Activated CD4-positive, alpha-beta T cell treated with anti-CD3 and anti-CD28 coated beads, Interleukin-2, amount 10 ng/mL, durations not matched to agents 24 days and 14 days (primary cell): ENCODE results near the gene MOB1A. TPM values are rescaled to one million over a fixed set of nuclear protein-coding genes. Genes with fewer than 3 reads are reported as not detected.
"Not testable (repeated sequence)": the region's sequence is repeated elsewhere in the genome, so short reads cannot be mapped to it uniquely, and the experiment has no call there.

Experiments
- DNase-seq: peaks from one replicate; pipeline ENCODE4 v3.0.0; 2022
- H3K27ac Mint-ChIP-seq: one replicate; pipeline ENCODE4 v1.8.0; 2022; ENCODE audit warnings: mild to moderate bottlenecking, mixed read lengths
- H3K27me3 Mint-ChIP-seq: one replicate; pipeline ENCODE4 v1.8.0; 2022; ENCODE audit warnings: mixed read lengths
- H3K36me3 Mint-ChIP-seq: one replicate; pipeline ENCODE4 v1.8.0; 2022; ENCODE audit warnings: low read depth, mild to moderate bottlenecking, mixed read lengths
- H3K4me1 Mint-ChIP-seq: one replicate; pipeline ENCODE4 v1.8.0; 2021; ENCODE audit warnings: mixed read lengths
- H3K4me3 Mint-ChIP-seq: one replicate; pipeline ENCODE4 v1.8.0; 2022; ENCODE audit warnings: mild to moderate bottlenecking, moderate library complexity, mixed read lengths
- H3K9me3 Mint-ChIP-seq: one replicate; pipeline ENCODE4 v1.8.0; 2021; ENCODE audit warnings: mixed read lengths
- intact Hi-C: fragments of 100-400 bp; cut with micrococcal nuclease; formaldehyde crosslinking; loops from one replicate; pipeline ENCODE4 v1.15.1; 2023
- total RNA-seq: library from RNA; stranded (reverse); gene quantifications from 2 replicates; pipeline ENCODE4 v1.2.3, GENCODE V29; 2022

MOB1A gene
- total RNA-seq, 1 donor from 2014 or later: 203 TPM

- Mint-ChIP-seq H3K36me3 (no peaks in the 10 kb centered on the region), H3K27me3 (no peaks in the 10 kb centered on the region), H3K27ac (no peak overlapping the region), H3K9me3 (peaks cover 5% of the 10 kb centered on the region), H3K4me1 (peaks cover 40% of the 10 kb centered on the region), H3K4me3 (no peak overlapping the region)
- intact Hi-C loops: no loop called here
- DNase-seq: no peak
Observed at GRCh38 chr2:74188696-74189095, 10.0 kb upstream of the MOB1A start.

GRCh38 chr2:74188018-74188601, 9.4 kb upstream of the MOB1A start:
- H3K36me3 Mint-ChIP-seq: no peaks in the 10 kb centered on the region
- intact Hi-C loops: no loop called here
- H3K9me3 Mint-ChIP-seq: peaks cover 5% of the 10 kb centered on the region
- peak overlapping the region; percentile 66 for H3K27ac Mint-ChIP-seq
- no peaks in the 10 kb centered on the region for H3K27me3 Mint-ChIP-seq
- no peak overlapping the region for H3K4me3 Mint-ChIP-seq
- DNase-seq: no peak
- peaks cover 40% of the 10 kb centered on the region for H3K4me1 Mint-ChIP-seq

- Mint-ChIP-seq H3K4me3 (peak overlapping the region; percentile 67), H3K4me1 (peaks cover 37% of the 10 kb centered on the region), H3K27ac (peak overlapping the region; percentile 93)
- H3K36me3 Mint-ChIP-seq, H3K9me3 Mint-ChIP-seq, DNase-seq, H3K27me3 Mint-ChIP-seq: not testable (repeated sequence)
- intact Hi-C loops: loop anchor here (1.0 kb wide), 1 partner anchor 12 kb away; the partner anchor contains the start of gene MTHFD2
Observed at GRCh38 chr2:74186706-74187105, 8.0 kb upstream of the MOB1A start.

GRCh38 chr2:74186038-74186437, 7.4 kb upstream of the MOB1A start:
- intact Hi-C loops: loop anchor here (1.0 kb wide), 1 partner anchor 12 kb away; the partner anchor contains the start of gene MTHFD2
- no peaks in the 10 kb centered on the region for H3K27me3 Mint-ChIP-seq
- H3K4me1 Mint-ChIP-seq: peaks cover 40% of the 10 kb centered on the region
- DNase-seq: peak; percentile 90
- peaks cover 5% of the 10 kb centered on the region for H3K9me3 Mint-ChIP-seq
- no peaks in the 10 kb centered on the region for H3K36me3 Mint-ChIP-seq
- peak overlapping the region; percentile 67 for H3K4me3 Mint-ChIP-seq
- H3K27ac Mint-ChIP-seq: peak overlapping the region; percentile 93

GRCh38 chr2:74183878-74184277, 5.2 kb upstream of the MOB1A start:
- intact Hi-C loops: no loop called here
- H3K36me3 Mint-ChIP-seq: no peaks in the 10 kb centered on the region
- peaks cover 42% of the 10 kb centered on the region for H3K4me1 Mint-ChIP-seq
- H3K27me3 Mint-ChIP-seq: no peaks in the 10 kb centered on the region
- H3K4me3 Mint-ChIP-seq: no peak overlapping the region
- H3K9me3 Mint-ChIP-seq: peaks cover 5% of the 10 kb centered on the region
- H3K27ac Mint-ChIP-seq: peak overlapping the region; percentile 48
- DNase-seq: peak; percentile 53

- peaks cover 6% of the 10 kb centered on the region for H3K36me3 Mint-ChIP-seq
- DNase-seq: peak; percentile 64
- intact Hi-C loops: no loop called here
- H3K4me3 Mint-ChIP-seq: peak overlapping the region; percentile 54
- peaks cover 43% of the 10 kb centered on the region for H3K4me1 Mint-ChIP-seq
- no peaks in the 10 kb centered on the region for H3K27me3 Mint-ChIP-seq
- H3K9me3 Mint-ChIP-seq: peaks cover 5% of the 10 kb centered on the region
- H3K27ac Mint-ChIP-seq: peak overlapping the region; percentile 86
Observed at GRCh38 chr2:74181739-74182138, 3.1 kb upstream of the MOB1A start.

- peak overlapping the region; percentile 84 for H3K4me3 Mint-ChIP-seq
- peak overlapping the region; percentile 90 for H3K27ac Mint-ChIP-seq
- H3K9me3 Mint-ChIP-seq: no peaks in the 10 kb centered on the region
- no peaks in the 10 kb centered on the region for H3K27me3 Mint-ChIP-seq
- no peak for DNase-seq
- H3K36me3 Mint-ChIP-seq: peaks cover 21% of the 10 kb centered on the region
- intact Hi-C loops: loop anchor here (5.0 kb wide), 1 partner anchor 213 kb away; no protein-coding TSS in a partner anchor
- H3K4me1 Mint-ChIP-seq: peaks cover 46% of the 10 kb centered on the region
Observed at GRCh38 chr2:74179063-74179865, 585 bp upstream of the MOB1A start.

GRCh38 chr2:74177696-74178095, 983 bp downstream of the MOB1A start:
- H3K4me1 Mint-ChIP-seq: peaks cover 46% of the 10 kb centered on the region
- no peaks in the 10 kb centered on the region for H3K9me3 Mint-ChIP-seq
- DNase-seq: no peak
- peaks cover 25% of the 10 kb centered on the region for H3K36me3 Mint-ChIP-seq
- intact Hi-C loops: loop anchor here (1.0 to 5.0 kb wide), 4 partner anchors 9 to 215 kb away; partner anchors contain the start of genes BOLA3 and MTHFD2
- no peaks in the 10 kb centered on the region for H3K27me3 Mint-ChIP-seq
- H3K4me3 Mint-ChIP-seq: peak overlapping the region; percentile 84
- peak overlapping the region; percentile 90 for H3K27ac Mint-ChIP-seq

GRCh38 chr2:74174909-74175308, 3.8 kb downstream of the MOB1A start:
- Mint-ChIP-seq H3K4me3 (no peak overlapping the region), H3K27ac (no peak overlapping the region), H3K36me3 (peaks cover 43% of the 10 kb centered on the region), H3K27me3 (no peaks in the 10 kb centered on the region), H3K9me3 (no peaks in the 10 kb centered on the region), H3K4me1 (peaks cover 43% of the 10 kb centered on the region)
- no peak for DNase-seq
- intact Hi-C loops: loop anchor here (5.0 kb wide), 1 partner anchor 217 kb away; no protein-coding TSS in a partner anchor

- intact Hi-C loops: loop anchor here (1.0 to 5.0 kb wide), 3 partner anchors 10 to 34 kb away; partner anchors contain the start of gene MOB1A
- no peak for DNase-seq
- H3K9me3 Mint-ChIP-seq: no peaks in the 10 kb centered on the region
- H3K4me1 Mint-ChIP-seq: peaks cover 21% of the 10 kb centered on the region
- peak overlapping the region; percentile 56 for H3K27ac Mint-ChIP-seq
- H3K36me3 Mint-ChIP-seq: peaks cover 64% of the 10 kb centered on the region
- H3K27me3 Mint-ChIP-seq: no peaks in the 10 kb centered on the region
- no peak overlapping the region for H3K4me3 Mint-ChIP-seq
Observed at GRCh38 chr2:74168739-74169138, 9.9 kb downstream of the MOB1A start.

GRCh38 chr2:74164761-74165160, 13.9 kb downstream of the MOB1A start:
- H3K27me3 Mint-ChIP-seq: no peaks in the 10 kb centered on the region
- no peak overlapping the region for H3K4me3 Mint-ChIP-seq
- no peak overlapping the region for H3K27ac Mint-ChIP-seq
- H3K4me1 Mint-ChIP-seq: peaks cover 10% of the 10 kb centered on the region
- H3K9me3 Mint-ChIP-seq: no peaks in the 10 kb centered on the region
- intact Hi-C loops: loop anchor here (5.0 kb wide), 1 partner anchor 38 kb away; no protein-coding TSS in a partner anchor
- peaks cover 59% of the 10 kb centered on the region for H3K36me3 Mint-ChIP-seq
- no peak for DNase-seq

- H3K4me3 Mint-ChIP-seq: no peak overlapping the region
- H3K4me1 Mint-ChIP-seq: peaks cover 4% of the 10 kb centered on the region
- H3K27me3 Mint-ChIP-seq: no peaks in the 10 kb centered on the region
- intact Hi-C loops: no loop called here
- no peaks in the 10 kb centered on the region for H3K9me3 Mint-ChIP-seq
- H3K36me3 Mint-ChIP-seq: peaks cover 63% of the 10 kb centered on the region
- H3K27ac Mint-ChIP-seq: no peak overlapping the region
- DNase-seq: no peak
Observed at GRCh38 chr2:74162951-74163350, 15.7 kb downstream of the MOB1A start.

GRCh38 chr2:74155830-74156229, 22.8 kb downstream of the MOB1A start:
- no peak overlapping the region for H3K4me3 Mint-ChIP-seq
- intact Hi-C loops: no loop called here
- peaks cover 52% of the 10 kb centered on the region for H3K36me3 Mint-ChIP-seq
- peaks cover 5% of the 10 kb centered on the region for H3K4me1 Mint-ChIP-seq
- no peak for DNase-seq
- no peak overlapping the region for H3K27ac Mint-ChIP-seq
- H3K27me3 Mint-ChIP-seq: no peaks in the 10 kb centered on the region
- H3K9me3 Mint-ChIP-seq: no peaks in the 10 kb centered on the region

- intact Hi-C loops: loop anchor here (2.0 kb wide), 1 partner anchor 16 kb away; no protein-coding TSS in a partner anchor
- Mint-ChIP-seq H3K27ac (no peak overlapping the region), H3K36me3 (peaks cover 43% of the 10 kb centered on the region), H3K4me3 (no peak overlapping the region), H3K4me1 (peaks cover 5% of the 10 kb centered on the region), H3K9me3 (no peaks in the 10 kb centered on the region), H3K27me3 (no peaks in the 10 kb centered on the region)
- no peak for DNase-seq
Observed at GRCh38 chr2:74152954-74153353, 25.7 kb downstream of the MOB1A start.
